HFFc6 (cell line): ENCODE data around the gene HS6ST2. TPM values are rescaled to one million over a fixed set of nuclear protein-coding genes. Genes with fewer than 3 reads are reported as not detected.

ENCODE experiments used
- DNase-seq: peaks from one replicate; pipeline ENCODE4 v3.0.0-alpha.2; 2018
- H3K27ac Mint-ChIP-seq: 2 replicates; pipeline ENCODE4 v1.8.0; 2020; ENCODE audit warnings: mild to moderate bottlenecking, mixed read lengths
- H3K27me3 Mint-ChIP-seq: 2 replicates; pipeline ENCODE4 v1.8.0; 2021; ENCODE audit warnings: mild to moderate bottlenecking, moderate library complexity, mixed read lengths; ENCODE audit not compliant: insufficient read depth
- H3K36me3 Mint-ChIP-seq: 2 replicates; pipeline ENCODE4 v1.8.0; 2021; ENCODE audit warnings: low read depth, mixed read lengths
- H3K4me1 Mint-ChIP-seq: 2 replicates; pipeline ENCODE4 v1.8.0; 2020; ENCODE audit warnings: low read depth, mixed read lengths
- H3K4me3 Mint-ChIP-seq: 2 replicates; pipeline ENCODE4 v1.8.0; 2020; ENCODE audit warnings: mild to moderate bottlenecking, moderate library complexity, mixed read lengths
- H3K9me3 Mint-ChIP-seq: 2 replicates; pipeline ENCODE4 v1.8.0; 2020; ENCODE audit warnings: mild to moderate bottlenecking, mixed read lengths
- total RNA-seq, 6 experiments: library from RNA; stranded (reverse); fragmentation: NEBNext Ultra II Directional; extraction: Animal tissue kit (Norgen Biotek cat#: 25700); gene quantifications; 2 replicates in 1 of 6; 3 replicates in 5 of 6; pipeline ENCODE4 v1.2.3, GENCODE V29; 2021
- TF ChIP-seq, protein P1 (sequence below): fragments of 200-600 bp; sonication (generic); IDR thresholded peaks from 2 replicates; pipeline ENCODE4 v1.5.0; 2021; ENCODE audit warnings: antibody characterized with exemption, mild to moderate bottlenecking

The HS6ST2 gene
- total RNA-seq, 6 experiments from 2014 or later: not detected

DNA sequence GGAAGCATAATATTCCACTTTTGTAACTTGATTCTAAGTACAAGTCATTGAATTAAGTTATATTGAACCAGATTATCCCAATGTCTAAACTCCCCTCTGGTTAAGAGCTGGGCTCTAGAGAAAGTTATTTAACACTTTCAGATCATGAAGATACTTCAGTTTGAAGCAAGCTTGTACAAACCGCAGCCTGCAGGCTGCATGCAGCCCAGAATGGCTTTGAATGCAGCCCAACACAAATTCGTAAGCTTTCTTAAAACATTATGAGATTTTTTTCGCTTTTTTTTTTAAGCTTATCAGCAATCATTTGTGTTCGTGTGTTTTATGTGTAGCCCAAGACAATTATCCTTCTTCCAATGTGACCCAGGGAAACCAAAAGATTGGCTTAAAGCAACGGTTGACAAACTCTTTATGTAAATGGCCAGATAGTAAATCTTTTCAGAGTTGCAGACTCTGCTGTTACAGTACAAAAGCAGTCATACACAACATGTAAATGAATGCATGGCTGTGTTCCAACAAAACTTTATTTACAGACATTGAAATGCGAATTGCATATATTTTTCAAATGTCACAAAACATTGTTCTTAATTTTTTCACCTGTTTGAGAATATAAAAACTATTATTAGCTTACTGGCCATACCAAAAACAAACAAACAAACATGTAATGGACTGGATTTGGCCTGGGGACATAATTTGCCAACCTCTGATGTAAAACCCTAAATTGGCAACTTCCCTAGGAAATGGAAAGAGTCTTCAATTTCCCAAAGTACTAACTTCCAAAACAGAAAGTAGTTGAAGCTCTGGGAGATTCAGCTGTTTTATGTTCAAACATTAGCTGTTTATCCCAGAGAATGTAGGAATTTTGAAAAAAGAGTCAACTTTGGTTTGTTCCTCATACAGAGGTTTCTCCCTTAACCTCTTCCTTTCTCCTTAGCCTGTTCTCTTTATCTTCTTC is 268.5 kb downstream of the HS6ST2 start:
- no peaks in the 10 kb centered on the region; the same call in 1 of the 2 replicates for H3K27me3 Mint-ChIP-seq
- no peak overlapping the region for H3K4me3 Mint-ChIP-seq
- no peaks in the 10 kb centered on the region for H3K4me1 Mint-ChIP-seq
- H3K36me3 Mint-ChIP-seq: no peaks in the 10 kb centered on the region
- no peak for DNase-seq
- peaks cover 5% of the 10 kb centered on the region; the same call in 1 of the 2 replicates for H3K9me3 Mint-ChIP-seq
- H3K27ac Mint-ChIP-seq: no peak overlapping the region
- TF ChIP-seq, protein P1, sequence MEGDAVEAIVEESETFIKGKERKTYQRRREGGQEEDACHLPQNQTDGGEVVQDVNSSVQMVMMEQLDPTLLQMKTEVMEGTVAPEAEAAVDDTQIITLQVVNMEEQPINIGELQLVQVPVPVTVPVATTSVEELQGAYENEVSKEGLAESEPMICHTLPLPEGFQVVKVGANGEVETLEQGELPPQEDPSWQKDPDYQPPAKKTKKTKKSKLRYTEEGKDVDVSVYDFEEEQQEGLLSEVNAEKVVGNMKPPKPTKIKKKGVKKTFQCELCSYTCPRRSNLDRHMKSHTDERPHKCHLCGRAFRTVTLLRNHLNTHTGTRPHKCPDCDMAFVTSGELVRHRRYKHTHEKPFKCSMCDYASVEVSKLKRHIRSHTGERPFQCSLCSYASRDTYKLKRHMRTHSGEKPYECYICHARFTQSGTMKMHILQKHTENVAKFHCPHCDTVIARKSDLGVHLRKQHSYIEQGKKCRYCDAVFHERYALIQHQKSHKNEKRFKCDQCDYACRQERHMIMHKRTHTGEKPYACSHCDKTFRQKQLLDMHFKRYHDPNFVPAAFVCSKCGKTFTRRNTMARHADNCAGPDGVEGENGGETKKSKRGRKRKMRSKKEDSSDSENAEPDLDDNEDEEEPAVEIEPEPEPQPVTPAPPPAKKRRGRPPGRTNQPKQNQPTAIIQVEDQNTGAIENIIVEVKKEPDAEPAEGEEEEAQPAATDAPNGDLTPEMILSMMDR: no peak

DNA sequence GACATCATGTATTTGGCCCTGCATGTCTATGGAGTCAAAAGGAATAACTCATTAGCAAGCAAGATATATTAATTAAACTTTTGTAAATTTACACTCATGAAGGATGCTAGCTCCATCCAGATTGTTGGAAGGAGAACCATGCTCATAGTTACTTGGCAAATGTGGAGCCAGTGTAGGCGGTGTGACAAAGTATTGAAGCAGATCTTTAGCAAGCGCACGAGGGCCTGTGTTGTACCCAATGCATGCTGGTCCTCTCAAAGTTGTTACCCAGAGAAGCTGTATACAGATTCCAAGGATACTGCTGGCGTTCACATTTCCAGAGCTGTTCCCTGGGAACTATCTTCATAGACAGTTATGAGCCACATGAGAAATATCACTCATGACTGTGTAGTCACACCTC is 273.2 kb downstream of the HS6ST2 start:
- Mint-ChIP-seq H3K4me1 (no peaks in the 10 kb centered on the region), H3K4me3 (no peak overlapping the region), H3K9me3 (peaks cover 3% of the 10 kb centered on the region), H3K27me3 (no peaks in the 10 kb centered on the region), H3K27ac (no peak overlapping the region), H3K36me3 (no peaks in the 10 kb centered on the region)
- TF ChIP-seq, protein P1: no peak
- DNase-seq: no peak

DNA sequence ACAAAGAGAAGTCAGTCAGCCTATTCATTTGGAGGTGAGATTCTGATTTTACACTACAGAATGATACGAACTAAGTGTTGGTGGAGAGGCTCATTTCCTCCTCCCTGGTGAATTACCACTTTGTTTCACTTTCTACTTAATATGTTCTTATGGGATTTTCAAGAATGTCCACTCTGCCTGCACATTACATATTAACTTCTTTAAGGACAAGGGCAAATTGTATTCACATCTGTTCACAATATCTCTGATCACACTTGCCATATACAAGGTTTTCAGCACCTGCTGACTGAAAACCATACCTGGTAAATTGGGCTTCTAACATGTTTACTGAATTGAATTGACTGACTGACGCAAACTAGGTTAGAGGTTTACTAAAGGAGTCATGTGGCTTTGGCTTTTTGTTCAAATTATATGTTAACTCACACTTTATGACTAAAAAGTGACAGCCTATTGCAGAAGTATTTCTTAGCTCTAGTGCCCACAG is 281.2 kb downstream of the HS6ST2 start:
- TF ChIP-seq, protein P1: no peak
- no peaks in the 10 kb centered on the region; the same call in 1 of the 2 replicates for H3K27me3 Mint-ChIP-seq
- no peak for DNase-seq
- H3K9me3 Mint-ChIP-seq: peaks cover 10% of the 10 kb centered on the region
- H3K36me3 Mint-ChIP-seq: no peaks in the 10 kb centered on the region
- no peaks in the 10 kb centered on the region for H3K4me1 Mint-ChIP-seq
- H3K27ac Mint-ChIP-seq: no peak overlapping the region
- no peak overlapping the region for H3K4me3 Mint-ChIP-seq

DNA sequence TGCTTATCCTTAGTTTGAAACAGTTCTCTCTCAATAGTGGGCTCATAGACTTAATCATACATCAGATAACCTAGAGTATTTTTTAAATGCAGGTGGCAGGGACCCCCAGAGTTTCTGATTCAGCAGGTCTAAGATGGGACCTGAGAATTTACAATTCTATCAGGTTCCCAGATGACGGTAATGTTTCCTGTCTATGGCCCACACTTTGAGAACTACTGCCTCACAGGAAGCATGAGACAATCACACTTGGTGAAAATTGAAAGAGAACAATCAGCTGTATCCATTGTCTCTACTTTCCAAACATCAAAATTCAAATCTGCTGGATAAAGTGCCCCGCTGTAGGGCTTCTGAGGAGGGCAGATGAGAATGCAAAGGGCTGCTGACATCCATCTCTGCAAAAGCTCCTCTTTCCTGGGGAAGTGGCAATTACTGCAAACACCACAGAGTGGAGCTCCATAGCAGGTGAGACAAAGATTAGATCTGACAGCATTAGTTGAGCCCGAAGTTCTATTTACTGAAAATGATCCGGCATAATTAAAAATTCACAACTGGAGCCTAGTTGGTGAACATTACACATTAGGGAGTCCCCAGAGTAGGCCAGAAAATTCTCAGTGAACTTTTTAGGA is 281.8 kb downstream of the HS6ST2 start:
- no peak for DNase-seq
- H3K4me3 Mint-ChIP-seq: no peak overlapping the region
- TF ChIP-seq, protein P1: no peak
- no peaks in the 10 kb centered on the region; the same call in 1 of the 2 replicates for H3K27me3 Mint-ChIP-seq
- no peak overlapping the region for H3K27ac Mint-ChIP-seq
- H3K4me1 Mint-ChIP-seq: no peaks in the 10 kb centered on the region
- H3K9me3 Mint-ChIP-seq: peaks cover 10% of the 10 kb centered on the region
- no peaks in the 10 kb centered on the region for H3K36me3 Mint-ChIP-seq

DNA sequence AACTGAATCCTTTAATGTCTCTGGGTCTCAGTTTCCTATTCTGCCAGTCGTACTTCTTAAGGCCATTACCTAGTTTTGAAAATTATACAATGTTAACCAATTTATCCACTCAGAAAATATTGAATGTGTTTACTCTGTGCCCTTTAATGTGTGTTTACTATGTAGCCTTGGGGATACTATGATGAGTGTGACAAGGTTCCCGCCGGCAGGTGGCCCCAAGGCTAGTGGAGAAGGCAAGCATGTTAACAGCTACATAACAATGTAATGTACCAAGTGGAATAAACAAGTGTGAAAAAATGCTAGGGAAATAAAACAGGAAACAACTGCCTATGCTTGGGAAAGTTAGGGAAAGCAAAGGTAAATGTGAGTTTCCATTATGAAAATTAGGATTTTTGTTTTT is 282.3 kb downstream of the HS6ST2 start:
- no peaks in the 10 kb centered on the region for H3K4me1 Mint-ChIP-seq
- no peak overlapping the region for H3K4me3 Mint-ChIP-seq
- no peaks in the 10 kb centered on the region; the same call in 1 of the 2 replicates for H3K27me3 Mint-ChIP-seq
- no peak overlapping the region for H3K27ac Mint-ChIP-seq
- no peaks in the 10 kb centered on the region for H3K36me3 Mint-ChIP-seq
- TF ChIP-seq, protein P1: no peak
- H3K9me3 Mint-ChIP-seq: peaks cover 10% of the 10 kb centered on the region
- no peak for DNase-seq
